GM18868 (cell line): Measurements from ENCODE around the gene RGS6.

Experiments
- ATAC-seq: cut with Tn5 transposase; IDR thresholded peaks from one replicate; pipeline ENCODE4 v1.9.1; 2021; ENCODE audit warnings: mild to moderate bottlenecking, moderate library complexity; ENCODE audit not compliant: unreplicated experiment

RGS6 gene

DNA sequence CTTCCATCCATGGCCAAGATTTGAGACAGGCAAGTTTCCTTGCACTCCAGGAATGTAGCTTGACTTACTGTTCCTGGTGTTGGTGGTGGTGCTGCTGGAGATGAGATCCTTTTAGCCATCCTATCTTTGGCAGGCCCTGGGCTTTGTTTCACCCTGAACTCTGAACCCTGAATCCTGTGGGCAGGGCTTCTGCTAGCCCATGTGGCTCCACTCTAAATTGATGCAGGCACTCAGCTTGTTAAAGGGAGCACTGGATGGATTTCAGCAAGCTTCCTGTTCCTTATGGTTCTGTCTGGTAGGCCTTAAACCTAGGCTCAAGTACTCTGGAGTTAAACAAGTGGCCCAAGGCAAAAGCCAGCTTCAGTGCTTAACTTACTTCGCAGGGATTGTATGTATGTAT is 138.2 kb downstream of the RGS6 start:
- ATAC-seq, result no peak

GRCh38 chr14:72075649-72076334 is 143.6 kb downstream of the RGS6 start:
- no peak for ATAC-seq

- no peak for ATAC-seq
These were observed 148.9 kb downstream of the RGS6 start for GRCh38 chr14:72081137-72081536.

GRCh38 chr14:72084935-72085334 is 152.7 kb downstream of the RGS6 start:
- ATAC-seq, result no peak

GRCh38 chr14:72089625-72090024 is 157.4 kb downstream of the RGS6 start:
- ATAC-seq, result no peak

DNA sequence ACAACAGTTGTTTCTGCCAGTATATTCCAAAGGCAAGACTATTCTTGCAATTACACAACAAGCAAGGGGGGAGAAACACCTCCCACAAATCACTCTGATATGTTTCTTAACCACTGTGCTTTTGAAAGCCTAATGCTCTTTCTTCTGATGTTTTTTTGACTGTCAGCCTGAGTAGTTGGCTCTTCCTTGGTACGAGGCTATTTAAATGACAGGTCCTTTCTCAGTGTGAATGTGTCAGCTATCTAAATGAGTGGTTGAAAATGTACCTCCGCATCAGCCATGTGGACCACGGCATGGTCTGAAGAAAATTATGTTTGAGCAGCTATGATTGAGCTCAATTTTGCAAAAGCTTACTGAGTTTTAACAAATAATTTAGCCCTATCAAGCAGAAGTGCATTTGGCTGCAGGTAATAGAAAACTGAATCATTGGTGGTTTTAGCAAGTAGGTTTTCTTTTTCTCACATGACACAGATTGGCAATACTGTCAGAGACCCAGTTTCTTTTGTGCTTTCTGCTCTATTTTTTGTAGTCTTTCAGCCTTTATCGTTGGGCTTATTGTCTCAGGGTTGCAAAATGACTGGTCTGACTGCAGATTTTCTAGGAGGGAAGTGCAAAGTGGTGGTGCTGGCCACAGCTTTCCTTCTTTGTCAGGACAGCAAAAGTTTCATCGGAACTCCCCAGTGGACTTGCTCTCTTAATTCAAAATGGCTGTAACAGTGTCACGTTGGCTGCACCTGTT is 162.8 kb downstream of the RGS6 start:
- no peak for ATAC-seq

GRCh38 chr14:72097173-72097783 is 165.0 kb downstream of the RGS6 start:
- ATAC-seq, result no peak

GRCh38 chr14:72098210-72098609 is 166.0 kb downstream of the RGS6 start:
- ATAC-seq, result no peak

DNA sequence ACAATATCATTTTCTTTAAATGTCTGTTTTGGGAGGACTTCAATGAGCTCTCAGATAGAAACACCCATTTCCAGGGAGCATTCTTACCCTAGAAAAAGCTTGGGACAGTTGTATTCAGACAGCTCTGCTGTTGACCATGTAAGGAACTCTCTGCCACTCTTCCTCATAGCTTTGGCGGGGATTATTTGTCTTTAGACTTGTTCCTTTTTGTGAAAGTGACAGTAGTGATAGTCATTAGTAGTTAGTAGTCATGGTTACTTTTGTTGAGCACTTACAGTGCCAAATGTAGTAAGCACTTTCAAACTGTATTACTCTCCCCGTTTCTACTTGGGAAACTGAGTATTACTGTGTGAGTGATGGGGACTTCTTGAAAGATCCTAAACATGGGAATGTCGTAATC is 167.3 kb downstream of the RGS6 start:
- no peak for ATAC-seq

DNA sequence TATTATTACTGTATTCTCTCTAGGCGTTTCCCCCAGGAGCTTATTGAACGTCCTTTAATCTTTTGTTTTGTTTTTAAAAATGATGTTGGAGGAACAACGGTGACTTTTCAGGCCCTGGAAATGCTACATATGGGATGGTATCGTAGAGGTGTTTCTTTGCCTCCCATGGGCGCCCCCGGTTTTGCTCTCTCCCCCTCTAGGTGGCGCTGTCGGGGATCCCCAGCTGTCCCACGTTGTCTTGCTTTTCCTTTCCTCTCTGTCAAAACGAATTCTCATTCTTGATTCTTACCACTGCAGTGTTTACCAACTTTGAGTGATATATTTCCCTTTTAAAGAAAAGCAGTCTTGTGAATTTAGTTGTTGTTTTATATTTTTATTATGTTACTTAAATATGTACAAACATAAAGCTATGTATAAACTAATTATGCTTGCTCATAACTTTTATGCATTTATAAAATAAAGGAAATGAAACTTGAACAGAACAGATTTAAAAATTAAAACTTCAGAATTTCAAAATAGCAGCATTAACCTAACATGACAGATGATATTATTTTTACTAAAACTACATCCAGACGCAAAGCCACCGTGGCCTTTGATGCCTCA is 171.9 kb downstream of the RGS6 start:
- ATAC-seq, result no peak

DNA sequence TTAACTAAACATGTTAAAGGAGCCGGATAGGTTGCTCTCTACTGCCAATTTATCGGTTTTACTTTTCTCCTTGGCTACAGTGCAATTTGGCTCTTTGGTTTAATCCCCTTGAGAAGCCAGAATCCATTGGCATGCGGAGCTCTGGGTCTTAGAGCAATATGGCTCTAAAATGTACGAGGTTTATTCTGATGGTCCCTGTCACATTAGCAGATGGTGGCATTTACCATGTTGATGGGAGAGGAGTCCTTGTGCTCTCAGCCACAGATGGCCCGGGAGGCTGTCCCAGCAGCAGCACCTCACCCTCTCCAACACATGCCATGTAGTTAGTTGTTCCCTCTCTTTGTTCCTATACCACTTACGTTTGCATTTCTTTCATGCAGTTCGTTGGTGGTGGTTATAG is 179.7 kb downstream of the RGS6 start:
- ATAC-seq, result no peak

- no peak for ATAC-seq
These were observed 186.6 kb downstream of the RGS6 start for GRCh38 chr14:72118841-72119240.

GRCh38 chr14:72120315-72120714 is 188.1 kb downstream of the RGS6 start:
- no peak for ATAC-seq

- ATAC-seq, result no peak
These were observed 191.5 kb downstream of the RGS6 start for GRCh38 chr14:72123755-72124154.

DNA sequence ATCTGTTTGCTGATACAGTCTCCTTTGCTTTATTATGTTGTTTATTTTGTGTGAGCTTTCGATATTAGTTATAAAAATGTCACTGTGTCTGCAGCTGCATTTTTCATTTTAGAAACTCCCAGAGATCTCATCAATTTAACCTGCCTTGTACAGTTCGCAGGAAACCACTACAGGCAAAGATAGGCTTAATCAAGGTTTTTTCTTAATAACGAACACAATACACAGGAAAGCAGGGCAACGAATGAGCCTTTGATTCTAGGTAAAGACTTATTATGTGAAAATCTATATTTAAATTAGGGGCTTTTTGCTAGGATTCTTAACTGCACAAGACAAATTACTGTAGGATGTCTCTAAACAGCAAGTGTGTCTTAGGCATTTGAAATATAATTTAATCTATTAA is 191.9 kb downstream of the RGS6 start:
- ATAC-seq, result no peak

- ATAC-seq, result no peak
These were observed 193.9 kb downstream of the RGS6 start for GRCh38 chr14:72126091-72126490.

- ATAC-seq, result no peak
These were observed 194.3 kb downstream of the RGS6 start for GRCh38 chr14:72126561-72126960.

DNA sequence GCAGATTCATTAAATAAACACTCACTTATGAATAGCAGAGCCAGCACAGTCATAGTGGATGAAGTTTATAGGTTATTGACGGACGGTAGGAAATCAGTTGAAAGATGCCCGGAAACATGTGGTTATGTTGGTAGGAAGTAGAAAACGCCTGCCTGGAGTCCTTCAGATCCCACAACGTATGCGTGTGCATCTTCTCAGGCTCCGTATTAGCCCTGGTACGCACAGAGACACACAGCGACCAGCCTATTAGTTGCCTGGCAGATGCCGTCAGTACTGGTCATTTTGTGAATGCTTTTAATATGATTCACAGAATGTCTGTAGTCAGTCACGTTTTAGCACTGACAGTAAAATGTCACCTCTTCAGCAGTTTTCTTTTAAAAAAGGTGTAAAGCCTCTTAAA is 196.4 kb downstream of the RGS6 start:
- no peak for ATAC-seq

DNA sequence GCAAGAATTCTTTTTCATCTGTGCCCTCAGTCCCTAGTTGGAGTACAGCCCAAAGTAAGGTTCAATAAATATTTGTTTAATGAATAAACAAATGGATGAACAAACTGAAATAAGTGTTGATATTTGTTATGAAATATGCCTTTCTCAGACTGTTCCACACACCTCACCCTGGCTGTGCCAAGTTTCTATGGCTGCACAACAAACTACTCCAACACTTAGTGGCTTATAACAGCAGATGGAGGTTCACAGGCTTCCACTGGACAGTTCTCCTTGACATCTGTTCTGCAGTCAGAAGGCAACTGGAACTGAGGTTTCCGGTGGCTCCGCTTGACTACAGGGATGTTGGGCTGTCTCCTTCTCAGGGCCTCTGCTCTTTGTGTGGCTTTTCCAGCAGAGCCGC is 197.1 kb downstream of the RGS6 start:
- no peak for ATAC-seq

DNA sequence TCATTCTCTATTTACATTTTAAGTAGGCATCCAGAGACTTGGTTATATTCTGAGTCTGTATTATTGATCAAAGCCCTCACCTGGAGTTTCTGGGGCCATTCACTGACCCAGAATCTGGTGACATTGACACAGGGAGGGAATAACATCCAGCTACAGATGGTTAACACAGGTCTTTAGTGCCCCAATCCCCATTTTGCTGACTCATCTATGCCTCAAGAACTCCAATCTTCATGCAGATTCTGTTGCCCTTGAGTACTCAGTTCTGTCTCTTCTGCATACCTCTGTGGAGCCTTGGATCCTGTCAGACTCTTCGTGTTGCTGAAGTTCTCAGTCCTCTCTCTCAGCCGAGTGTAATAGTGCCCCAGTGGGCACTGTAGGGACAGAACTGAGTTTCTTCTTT is 208.9 kb downstream of the RGS6 start:
- ATAC-seq, result no peak

DNA sequence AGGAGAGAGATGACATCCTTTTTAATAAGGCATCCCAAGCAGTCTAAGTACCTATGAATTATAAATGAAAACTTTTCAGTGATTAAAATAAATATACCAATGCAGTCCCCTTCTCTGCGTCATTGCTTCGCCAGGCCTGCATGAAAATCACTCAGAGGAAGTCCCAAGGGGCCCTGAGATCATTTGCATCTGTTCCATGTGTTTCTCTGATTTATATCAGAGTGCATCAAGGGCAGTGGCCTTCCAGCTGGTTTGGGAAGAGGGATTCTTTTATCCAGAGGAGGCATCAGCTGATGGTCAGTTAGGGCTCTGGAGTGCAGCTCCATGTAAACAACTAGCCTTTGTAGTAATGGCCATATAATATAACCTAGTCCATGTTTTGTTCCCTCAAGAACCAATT is 210.1 kb downstream of the RGS6 start:
- ATAC-seq, result no peak

DNA sequence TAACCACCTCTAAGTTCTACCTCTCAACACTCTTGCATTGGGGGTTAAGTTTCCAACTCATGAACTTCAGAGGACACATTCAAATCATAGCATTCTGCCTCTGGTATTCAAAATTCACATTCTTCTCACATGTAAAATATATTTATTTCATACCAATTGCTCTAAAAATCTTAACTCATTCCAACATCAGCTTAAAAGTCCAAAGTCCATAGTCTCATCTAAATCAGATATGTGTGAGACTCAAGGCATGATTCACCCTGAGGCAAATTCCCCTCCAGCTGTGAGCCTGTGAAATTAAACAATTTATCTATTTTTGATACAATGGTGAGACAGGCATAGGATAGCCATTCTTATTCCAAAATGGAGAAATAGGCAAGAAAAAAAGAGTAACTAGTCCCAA is 214.0 kb downstream of the RGS6 start:
- no peak for ATAC-seq
